GM23338 (cell line): ENCODE data around the gene RAMACL. TPM values are rescaled to one million over a fixed set of nuclear protein-coding genes. Genes with fewer than 3 reads are reported as not detected.

Source experiments
- ATAC-seq: fragments of 200-7000 bp; cut with Tn5 transposase; 3 replicates; pipeline ENCODE4 v1.9.1; 2020
- DNase-seq: peaks from one replicate; pipeline ENCODE4 v3.0.0-alpha.2; 2015; ENCODE audit warnings: low spot score
- H2AFZ ChIP-seq: fragments of 200-600 bp; sonication (generic); 2 replicates; pipeline ENCODE4 v1.8.0; 2016; ENCODE audit warnings: antibody characterized with exemption, mild to moderate bottlenecking, moderate library complexity
- H3F3A ChIP-seq: fragments of 200-600 bp; sonication (generic); replicated peaks from 2 replicates; pipeline ENCODE4 v1.8.0; 2017; ENCODE audit warnings: antibody characterized with exemption, mixed run types, low read depth
- H3K27ac ChIP-seq: fragments of 200-600 bp; sonication (generic); 2 replicates; pipeline ENCODE4 v1.6.1; 2016; ENCODE audit warnings: low read depth
- H3K27me3 ChIP-seq: fragments of 200-600 bp; sonication (generic); 2 replicates; pipeline ENCODE4 v1.8.0; 2016; ENCODE audit warnings: mild to moderate bottlenecking, mixed run types, moderate library complexity; ENCODE audit not compliant: insufficient read depth
- H3K36me3 ChIP-seq: fragments of 200-600 bp; sonication (generic); 2 replicates; pipeline ENCODE4 v1.8.0; 2016; ENCODE audit warnings: mild to moderate bottlenecking; ENCODE audit not compliant: insufficient read depth
- H3K4me1 ChIP-seq: fragments of 200-600 bp; sonication (generic); 2 replicates; pipeline ENCODE4 v1.8.0; 2016; ENCODE audit warnings: mild to moderate bottlenecking, moderate library complexity; ENCODE audit not compliant: insufficient read depth
- H3K4me2 ChIP-seq: fragments of 200-600 bp; sonication (generic); 2 replicates; pipeline ENCODE4 v1.7.1; 2017; ENCODE audit warnings: mixed run types
- H3K4me3 ChIP-seq: fragments of 200-600 bp; sonication (generic); 2 replicates; pipeline ENCODE4 v1.6.1; 2016; ENCODE audit warnings: mixed run types
- H3K79me2 ChIP-seq: fragments of 200-600 bp; sonication (generic); replicated peaks from 2 replicates; pipeline ENCODE4 v1.8.0; 2017; ENCODE audit warnings: mild to moderate bottlenecking; ENCODE audit not compliant: insufficient read depth
- H3K9me2 ChIP-seq: fragments of 200-600 bp; sonication (generic); 2 replicates; pipeline ENCODE4 v1.8.0; 2017; ENCODE audit not compliant: insufficient read depth
- H4K20me1 ChIP-seq: fragments of 200-600 bp; sonication (generic); replicated peaks from 2 replicates; pipeline ENCODE4 v1.8.0; 2017; ENCODE audit warnings: mild to moderate bottlenecking; ENCODE audit not compliant: insufficient read depth
- H3K27ac Mint-ChIP-seq: 2 replicates; pipeline ENCODE4 v1.8.0; 2020; ENCODE audit warnings: inconsistent platforms, mild to moderate bottlenecking, moderate library complexity, mixed read lengths
- H3K27me3 Mint-ChIP-seq: 3 replicates; pipeline ENCODE4 v1.8.0; 2022; ENCODE audit warnings: low read depth, mild to moderate bottlenecking, moderate library complexity, mixed read lengths, inconsistent platforms; ENCODE audit not compliant: insufficient read depth, poor library complexity
- H3K36me3 Mint-ChIP-seq: 3 replicates; pipeline ENCODE4 v1.8.0; 2021; ENCODE audit warnings: low read depth, mild to moderate bottlenecking, inconsistent platforms, moderate library complexity, mixed read lengths
- H3K4me1 Mint-ChIP-seq: 3 replicates; pipeline ENCODE4 v1.8.0; 2020; ENCODE audit warnings: mild to moderate bottlenecking, inconsistent platforms, mixed read lengths
- H3K4me3 Mint-ChIP-seq: 3 replicates; pipeline ENCODE4 v1.8.0; 2021; ENCODE audit warnings: moderate library complexity, mild to moderate bottlenecking, inconsistent platforms, mixed read lengths
- H3K9me3 Mint-ChIP-seq: 3 replicates; pipeline ENCODE4 v1.8.0; 2020; ENCODE audit warnings: moderate library complexity, mild to moderate bottlenecking, inconsistent platforms, mixed read lengths
- CREB1 ChIP-seq: fragments of 250-450 bp; sonication (Bioruptor Pico); IDR thresholded peaks from 2 replicates; pipeline ENCODE4 v1.5.0; 2020; ENCODE audit warnings: low read depth, mild to moderate bottlenecking, moderate library complexity
- EZH2 ChIP-seq: fragments of 200-600 bp; sonication (generic); IDR thresholded peaks from one replicate; pipeline ENCODE4 v1.8.0; 2017; ENCODE audit warnings: antibody characterized with exemption, mild to moderate bottlenecking, low read depth; ENCODE audit not compliant: unreplicated experiment
- EZH2phosphoT487 ChIP-seq: fragments of 200-600 bp; sonication (generic); IDR thresholded peaks from one replicate; pipeline ENCODE4 v1.8.1; 2018; ENCODE audit warnings: antibody characterized with exemption; ENCODE audit not compliant: unreplicated experiment
- JUNB ChIP-seq: IDR thresholded peaks from one replicate; pipeline ENCODE4 v1.6.1; 2016; ENCODE audit warnings: antibody characterized with exemption; ENCODE audit not compliant: unreplicated experiment
- NANOG ChIP-seq: IDR thresholded peaks from 2 replicates; pipeline ENCODE4 v1.6.1; 2016; ENCODE audit warnings: antibody characterized with exemption, borderline replicate concordance
- POLR2AphosphoS5 ChIP-seq: IDR thresholded peaks from 2 replicates; pipeline ENCODE4 v1.6.1; 2016; ENCODE audit warnings: antibody characterized with exemption, low read depth
- STAT1 ChIP-seq: IDR thresholded peaks from one replicate; pipeline ENCODE4 v1.6.1; 2016; ENCODE audit warnings: antibody characterized with exemption; ENCODE audit not compliant: unreplicated experiment
- ZNF114 ChIP-seq: fragments of 250-450 bp; sonication (Bioruptor Pico); IDR thresholded peaks from 2 replicates; pipeline ENCODE4 v1.5.0; 2020; ENCODE audit warnings: mild to moderate bottlenecking, moderate library complexity
- ZNF331 ChIP-seq: fragments of 250-450 bp; sonication (Bioruptor Pico); IDR thresholded peaks from 2 replicates; pipeline ENCODE4 v1.5.0; 2020; ENCODE audit warnings: low read depth, mild to moderate bottlenecking, moderate library complexity
- polyA plus RNA-seq: library from polyadenylated mRNA; unstranded; fragments of >200 nt; fragmentation: Nextera tagmentation; extraction: Ambion mirVana; gene quantifications from 2 replicates; pipeline ENCODE4 v1.2.1, GENCODE V29; 2016
- total RNA-seq: library from RNA; depleted of rRNA; stranded (reverse); fragments of >200 nt; shearing (Covaris generic); gene quantifications from 2 replicates; pipeline ENCODE4 v1.2.3, GENCODE V29; 2014
- TF ChIP-seq, protein P1 (sequence below): IDR thresholded peaks from one replicate; pipeline ENCODE4 v1.6.1; 2018; ENCODE audit warnings: antibody characterized with exemption; ENCODE audit not compliant: unreplicated experiment
- TF ChIP-seq, protein P2 (sequence below), 2 experiments: fragments of 200-600 bp in 1 of 2; sonication (generic) in 1 of 2; conservative IDR thresholded peaks; 2 replicates each; pipeline versions ENCODE4 v1.5.1 to v1.6.1; 2016 to 2017; ENCODE audit warnings: antibody characterized with exemption in 2 of 2, low read depth in 2 of 2, mild to moderate bottlenecking in 2 of 2, moderate library complexity in 1 of 2
- TF ChIP-seq, protein P3 (sequence below): IDR thresholded peaks from 2 replicates; pipeline ENCODE4 v1.6.1; 2016; ENCODE audit warnings: antibody characterized with exemption
- TF ChIP-seq, protein P4 (sequence below): fragments of 250-450 bp; sonication (Bioruptor Pico); IDR thresholded peaks from 2 replicates; pipeline ENCODE4 v1.5.0; 2020; ENCODE audit warnings: mild to moderate bottlenecking, moderate library complexity

RAMACL gene
- total and polyA plus RNA-seq, 2 experiments from 2014 or later = 0.61 to 4.0 TPM

DNA sequence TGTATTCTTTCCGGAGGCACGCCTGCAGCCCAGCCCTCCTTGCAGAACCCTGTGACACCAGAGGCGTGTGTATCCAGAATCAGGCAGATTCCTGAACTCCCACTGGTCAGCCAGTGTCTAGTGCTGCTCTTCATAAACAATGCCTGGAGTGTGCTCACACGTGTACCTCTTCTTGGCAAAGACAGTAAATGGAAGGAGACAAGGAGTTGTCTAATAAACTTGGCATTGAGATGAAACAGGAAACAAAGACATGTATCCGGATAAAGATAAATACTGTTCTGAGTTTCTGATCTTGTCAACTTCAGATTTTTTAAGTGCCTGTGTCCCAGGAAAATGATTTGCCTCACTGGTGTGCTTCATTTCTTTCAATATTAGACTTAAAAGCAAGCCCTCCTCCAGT is 38.9 kb upstream of the RAMACL start:
- DNase-seq = no peak
- Mint-ChIP-seq H3K4me1 (peaks cover 54% of the 10 kb centered on the region), H3K4me3 (peak overlapping the region; percentile 72), H3K27me3 (peaks cover 26% of the 10 kb centered on the region), H3K9me3 (no peaks in the 10 kb centered on the region), H3K36me3 (no peaks in the 10 kb centered on the region; the same call in 1 of the 3 replicates), H3K27ac (no peak overlapping the region)
- H3K9me2 ChIP-seq = no peaks in the 10 kb centered on the region
- no peak for ATAC-seq
- peaks cover 7% of the 10 kb centered on the region; the same call in 1 of the 2 replicates for H4K20me1 ChIP-seq
- no peak overlapping the region for H3K27ac ChIP-seq
- peaks cover 28% of the 10 kb centered on the region for H3K27me3 ChIP-seq
- TF ChIP-seq JUNB (no peak), EZH2phosphoT487 (no peak), ZNF331 (no peak), ZNF114 (CRISPR knock-in tag) (no peak), STAT1 (no peak), EZH2 (no peak), CREB1 (CRISPR knock-in tag) (no peak), NANOG (no peak), POLR2AphosphoS5 (no peak)
- TF ChIP-seq, protein P1, sequence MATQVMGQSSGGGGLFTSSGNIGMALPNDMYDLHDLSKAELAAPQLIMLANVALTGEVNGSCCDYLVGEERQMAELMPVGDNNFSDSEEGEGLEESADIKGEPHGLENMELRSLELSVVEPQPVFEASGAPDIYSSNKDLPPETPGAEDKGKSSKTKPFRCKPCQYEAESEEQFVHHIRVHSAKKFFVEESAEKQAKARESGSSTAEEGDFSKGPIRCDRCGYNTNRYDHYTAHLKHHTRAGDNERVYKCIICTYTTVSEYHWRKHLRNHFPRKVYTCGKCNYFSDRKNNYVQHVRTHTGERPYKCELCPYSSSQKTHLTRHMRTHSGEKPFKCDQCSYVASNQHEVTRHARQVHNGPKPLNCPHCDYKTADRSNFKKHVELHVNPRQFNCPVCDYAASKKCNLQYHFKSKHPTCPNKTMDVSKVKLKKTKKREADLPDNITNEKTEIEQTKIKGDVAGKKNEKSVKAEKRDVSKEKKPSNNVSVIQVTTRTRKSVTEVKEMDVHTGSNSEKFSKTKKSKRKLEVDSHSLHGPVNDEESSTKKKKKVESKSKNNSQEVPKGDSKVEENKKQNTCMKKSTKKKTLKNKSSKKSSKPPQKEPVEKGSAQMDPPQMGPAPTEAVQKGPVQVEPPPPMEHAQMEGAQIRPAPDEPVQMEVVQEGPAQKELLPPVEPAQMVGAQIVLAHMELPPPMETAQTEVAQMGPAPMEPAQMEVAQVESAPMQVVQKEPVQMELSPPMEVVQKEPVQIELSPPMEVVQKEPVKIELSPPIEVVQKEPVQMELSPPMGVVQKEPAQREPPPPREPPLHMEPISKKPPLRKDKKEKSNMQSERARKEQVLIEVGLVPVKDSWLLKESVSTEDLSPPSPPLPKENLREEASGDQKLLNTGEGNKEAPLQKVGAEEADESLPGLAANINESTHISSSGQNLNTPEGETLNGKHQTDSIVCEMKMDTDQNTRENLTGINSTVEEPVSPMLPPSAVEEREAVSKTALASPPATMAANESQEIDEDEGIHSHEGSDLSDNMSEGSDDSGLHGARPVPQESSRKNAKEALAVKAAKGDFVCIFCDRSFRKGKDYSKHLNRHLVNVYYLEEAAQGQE = no peak
- TF ChIP-seq, protein P2, sequence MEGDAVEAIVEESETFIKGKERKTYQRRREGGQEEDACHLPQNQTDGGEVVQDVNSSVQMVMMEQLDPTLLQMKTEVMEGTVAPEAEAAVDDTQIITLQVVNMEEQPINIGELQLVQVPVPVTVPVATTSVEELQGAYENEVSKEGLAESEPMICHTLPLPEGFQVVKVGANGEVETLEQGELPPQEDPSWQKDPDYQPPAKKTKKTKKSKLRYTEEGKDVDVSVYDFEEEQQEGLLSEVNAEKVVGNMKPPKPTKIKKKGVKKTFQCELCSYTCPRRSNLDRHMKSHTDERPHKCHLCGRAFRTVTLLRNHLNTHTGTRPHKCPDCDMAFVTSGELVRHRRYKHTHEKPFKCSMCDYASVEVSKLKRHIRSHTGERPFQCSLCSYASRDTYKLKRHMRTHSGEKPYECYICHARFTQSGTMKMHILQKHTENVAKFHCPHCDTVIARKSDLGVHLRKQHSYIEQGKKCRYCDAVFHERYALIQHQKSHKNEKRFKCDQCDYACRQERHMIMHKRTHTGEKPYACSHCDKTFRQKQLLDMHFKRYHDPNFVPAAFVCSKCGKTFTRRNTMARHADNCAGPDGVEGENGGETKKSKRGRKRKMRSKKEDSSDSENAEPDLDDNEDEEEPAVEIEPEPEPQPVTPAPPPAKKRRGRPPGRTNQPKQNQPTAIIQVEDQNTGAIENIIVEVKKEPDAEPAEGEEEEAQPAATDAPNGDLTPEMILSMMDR (conservative IDR thresholded peaks at IDR 0.05; ENCODE audit: low read depth in 2 of 2) = no peak
- TF ChIP-seq, protein P3, sequence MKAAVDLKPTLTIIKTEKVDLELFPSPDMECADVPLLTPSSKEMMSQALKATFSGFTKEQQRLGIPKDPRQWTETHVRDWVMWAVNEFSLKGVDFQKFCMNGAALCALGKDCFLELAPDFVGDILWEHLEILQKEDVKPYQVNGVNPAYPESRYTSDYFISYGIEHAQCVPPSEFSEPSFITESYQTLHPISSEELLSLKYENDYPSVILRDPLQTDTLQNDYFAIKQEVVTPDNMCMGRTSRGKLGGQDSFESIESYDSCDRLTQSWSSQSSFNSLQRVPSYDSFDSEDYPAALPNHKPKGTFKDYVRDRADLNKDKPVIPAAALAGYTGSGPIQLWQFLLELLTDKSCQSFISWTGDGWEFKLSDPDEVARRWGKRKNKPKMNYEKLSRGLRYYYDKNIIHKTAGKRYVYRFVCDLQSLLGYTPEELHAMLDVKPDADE = no peak
- TF ChIP-seq, protein P4, sequence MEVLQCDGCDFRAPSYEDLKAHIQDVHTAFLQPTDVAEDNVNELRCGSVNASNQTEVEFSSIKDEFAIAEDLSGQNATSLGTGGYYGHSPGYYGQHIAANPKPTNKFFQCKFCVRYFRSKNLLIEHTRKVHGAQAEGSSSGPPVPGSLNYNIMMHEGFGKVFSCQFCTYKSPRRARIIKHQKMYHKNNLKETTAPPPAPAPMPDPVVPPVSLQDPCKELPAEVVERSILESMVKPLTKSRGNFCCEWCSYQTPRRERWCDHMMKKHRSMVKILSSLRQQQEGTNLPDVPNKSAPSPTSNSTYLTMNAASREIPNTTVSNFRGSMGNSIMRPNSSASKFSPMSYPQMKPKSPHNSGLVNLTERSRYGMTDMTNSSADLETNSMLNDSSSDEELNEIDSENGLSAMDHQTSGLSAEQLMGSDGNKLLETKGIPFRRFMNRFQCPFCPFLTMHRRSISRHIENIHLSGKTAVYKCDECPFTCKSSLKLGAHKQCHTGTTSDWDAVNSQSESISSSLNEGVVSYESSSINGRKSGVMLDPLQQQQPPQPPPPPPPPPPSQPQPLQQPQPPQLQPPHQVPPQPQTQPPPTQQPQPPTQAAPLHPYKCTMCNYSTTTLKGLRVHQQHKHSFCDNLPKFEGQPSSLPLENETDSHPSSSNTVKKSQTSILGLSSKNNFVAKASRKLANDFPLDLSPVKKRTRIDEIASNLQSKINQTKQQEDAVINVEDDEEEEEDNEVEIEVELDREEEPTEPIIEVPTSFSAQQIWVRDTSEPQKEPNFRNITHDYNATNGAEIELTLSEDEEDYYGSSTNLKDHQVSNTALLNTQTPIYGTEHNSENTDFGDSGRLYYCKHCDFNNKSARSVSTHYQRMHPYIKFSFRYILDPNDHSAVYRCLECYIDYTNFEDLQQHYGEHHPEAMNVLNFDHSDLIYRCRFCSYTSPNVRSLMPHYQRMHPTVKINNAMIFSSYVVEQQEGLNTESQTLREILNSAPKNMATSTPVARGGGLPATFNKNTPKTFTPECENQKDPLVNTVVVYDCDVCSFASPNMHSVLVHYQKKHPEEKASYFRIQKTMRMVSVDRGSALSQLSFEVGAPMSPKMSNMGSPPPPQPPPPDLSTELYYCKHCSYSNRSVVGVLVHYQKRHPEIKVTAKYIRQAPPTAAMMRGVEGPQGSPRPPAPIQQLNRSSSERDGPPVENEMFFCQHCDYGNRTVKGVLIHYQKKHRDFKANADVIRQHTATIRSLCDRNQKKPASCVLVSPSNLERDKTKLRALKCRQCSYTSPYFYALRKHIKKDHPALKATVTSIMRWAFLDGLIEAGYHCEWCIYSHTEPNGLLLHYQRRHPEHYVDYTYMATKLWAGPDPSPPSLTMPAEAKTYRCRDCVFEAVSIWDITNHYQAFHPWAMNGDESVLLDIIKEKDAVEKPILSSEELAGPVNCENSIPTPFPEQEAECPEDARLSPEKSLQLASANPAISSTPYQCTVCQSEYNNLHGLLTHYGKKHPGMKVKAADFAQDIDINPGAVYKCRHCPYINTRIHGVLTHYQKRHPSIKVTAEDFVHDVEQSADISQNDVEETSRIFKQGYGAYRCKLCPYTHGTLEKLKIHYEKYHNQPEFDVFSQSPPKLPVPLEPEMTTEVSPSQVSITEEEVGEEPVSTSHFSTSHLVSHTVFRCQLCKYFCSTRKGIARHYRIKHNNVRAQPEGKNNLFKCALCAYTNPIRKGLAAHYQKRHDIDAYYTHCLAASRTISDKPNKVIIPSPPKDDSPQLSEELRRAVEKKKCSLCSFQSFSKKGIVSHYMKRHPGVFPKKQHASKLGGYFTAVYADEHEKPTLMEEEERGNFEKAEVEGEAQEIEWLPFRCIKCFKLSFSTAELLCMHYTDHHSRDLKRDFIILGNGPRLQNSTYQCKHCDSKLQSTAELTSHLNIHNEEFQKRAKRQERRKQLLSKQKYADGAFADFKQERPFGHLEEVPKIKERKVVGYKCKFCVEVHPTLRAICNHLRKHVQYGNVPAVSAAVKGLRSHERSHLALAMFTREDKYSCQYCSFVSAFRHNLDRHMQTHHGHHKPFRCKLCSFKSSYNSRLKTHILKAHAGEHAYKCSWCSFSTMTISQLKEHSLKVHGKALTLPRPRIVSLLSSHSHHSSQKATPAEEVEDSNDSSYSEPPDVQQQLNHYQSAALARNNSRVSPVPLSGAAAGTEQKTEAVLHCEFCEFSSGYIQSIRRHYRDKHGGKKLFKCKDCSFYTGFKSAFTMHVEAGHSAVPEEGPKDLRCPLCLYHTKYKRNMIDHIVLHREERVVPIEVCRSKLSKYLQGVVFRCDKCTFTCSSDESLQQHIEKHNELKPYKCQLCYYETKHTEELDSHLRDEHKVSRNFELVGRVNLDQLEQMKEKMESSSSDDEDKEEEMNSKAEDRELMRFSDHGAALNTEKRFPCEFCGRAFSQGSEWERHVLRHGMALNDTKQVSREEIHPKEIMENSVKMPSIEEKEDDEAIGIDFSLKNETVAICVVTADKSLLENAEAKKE (CRISPR knock-in tag) = no peak
- H2AFZ ChIP-seq = no peak overlapping the region
- peaks cover 18% of the 10 kb centered on the region for H3F3A ChIP-seq
- no peaks in the 10 kb centered on the region for H3K36me3 ChIP-seq
- H3K4me2 ChIP-seq = peak overlapping the region; percentile 90
- H3K79me2 ChIP-seq = peaks cover 50% of the 10 kb centered on the region
- H3K4me1 ChIP-seq = peaks cover 45% of the 10 kb centered on the region
- peak overlapping the region; percentile 91 for H3K4me3 ChIP-seq
